Stimulated activated CD8-positive, alpha-beta memory T cell treated with anti-CD3 and anti-CD28 coated beads, Interleukin-15, amount 100 ng/mL, for 48 hours (primary cell): ENCODE results near the gene FCHSD2.
"Not testable (repeated sequence)": the region's sequence is repeated elsewhere in the genome, so short reads cannot be mapped to it uniquely, and the experiment has no call there.

Source experiments
- DNase-seq, 2 donors: peaks; one replicate each; pipeline ENCODE4 v3.0.0-alpha.2; 2020; ENCODE audit warnings: low read depth in 2 of 2

Gene FCHSD2

GRCh38 chr11:73061434-73061833, 80.7 kb downstream of the FCHSD2 start:
- DNase-seq = not testable (repeated sequence)

- DNase-seq = no peak
Measured at GRCh38 chr11:73059915-73060314, 82.2 kb downstream of the FCHSD2 start.

- DNase-seq = no peak
Measured at GRCh38 chr11:73058989-73059674, 83.0 kb downstream of the FCHSD2 start.

GRCh38 chr11:73055655-73056354, 86.3 kb downstream of the FCHSD2 start:
- no peak for DNase-seq

- no peak for DNase-seq
Measured at GRCh38 chr11:73055002-73055401, 87.1 kb downstream of the FCHSD2 start.

GRCh38 chr11:73053964-73054363, 88.2 kb downstream of the FCHSD2 start:
- DNase-seq = no peak

GRCh38 chr11:73048446-73048845, 93.7 kb downstream of the FCHSD2 start:
- no peak for DNase-seq

GRCh38 chr11:73047773-73048371, 94.2 kb downstream of the FCHSD2 start:
- DNase-seq = no peak

GRCh38 chr11:73040046-73040445, 102.1 kb downstream of the FCHSD2 start:
- no peak for DNase-seq

GRCh38 chr11:73034777-73035176, 107.3 kb downstream of the FCHSD2 start:
- DNase-seq = no peak

GRCh38 chr11:73034331-73034730, 107.8 kb downstream of the FCHSD2 start:
- DNase-seq = no peak

GRCh38 chr11:73030130-73030529, 112.0 kb downstream of the FCHSD2 start:
- no peak for DNase-seq

GRCh38 chr11:73029403-73029802, 112.7 kb downstream of the FCHSD2 start:
- no peak for DNase-seq

GRCh38 chr11:73028611-73029010, 113.5 kb downstream of the FCHSD2 start:
- no peak for DNase-seq

- DNase-seq = not testable (repeated sequence)
Measured at GRCh38 chr11:73027840-73028239, 114.3 kb downstream of the FCHSD2 start.

- no peak for DNase-seq
Measured at GRCh38 chr11:73024639-73025038, 117.5 kb downstream of the FCHSD2 start.

GRCh38 chr11:73019996-73020395, 122.1 kb downstream of the FCHSD2 start:
- DNase-seq = no peak

GRCh38 chr11:73019449-73019848, 122.7 kb downstream of the FCHSD2 start:
- DNase-seq = no peak

GRCh38 chr11:73018856-73019255, 123.3 kb downstream of the FCHSD2 start:
- DNase-seq = no peak

GRCh38 chr11:73017024-73017751, 124.9 kb downstream of the FCHSD2 start:
- no peak for DNase-seq

- no peak for DNase-seq
Measured at GRCh38 chr11:73013021-73013420, 129.1 kb downstream of the FCHSD2 start.

- DNase-seq = no peak
Measured at GRCh38 chr11:73012121-73012863, 129.8 kb downstream of the FCHSD2 start.
